Measurements from ENCODE around the gene OAF. TPM values are rescaled to one million over a fixed set of nuclear protein-coding genes. Genes with fewer than 3 reads are reported as not detected.
A peak's percentile ranks its signal among the peaks of the same experiment; 100 is the strongest.

Gene OAF
- total RNA-seq, 1 donor from 2014 or later: 6.3 TPM

GRCh38 chr11:120219938-120220746 lies 9.3 kb downstream of the OAF start:
- peak; percentile 13 for DNase-seq (ENCODE audit: low read depth)

DNA sequence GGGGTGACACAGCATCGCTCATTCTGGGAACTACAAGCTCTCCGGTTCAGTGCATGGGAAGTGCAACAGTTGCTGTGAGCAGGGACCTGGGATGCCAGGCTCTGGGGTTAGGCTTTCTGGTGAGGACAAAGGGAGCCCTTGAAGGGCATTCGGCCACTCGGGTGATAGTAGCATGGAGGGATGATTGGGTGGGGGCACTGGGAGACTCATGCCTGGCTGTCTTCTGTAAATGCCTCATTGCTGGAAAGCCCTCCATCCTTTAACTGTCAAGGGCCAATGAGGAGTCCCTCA lies 9.9 kb downstream of the OAF start:
- DNase-seq (ENCODE audit: low read depth): no peak

- DNase-seq (ENCODE audit: low read depth): no peak
These were observed 10.4 kb downstream of the OAF start for GRCh38 chr11:120221115-120221752.

- DNase-seq (ENCODE audit: low read depth): no peak
These were observed 12.1 kb downstream of the OAF start for GRCh38 chr11:120222916-120223315.

DNA sequence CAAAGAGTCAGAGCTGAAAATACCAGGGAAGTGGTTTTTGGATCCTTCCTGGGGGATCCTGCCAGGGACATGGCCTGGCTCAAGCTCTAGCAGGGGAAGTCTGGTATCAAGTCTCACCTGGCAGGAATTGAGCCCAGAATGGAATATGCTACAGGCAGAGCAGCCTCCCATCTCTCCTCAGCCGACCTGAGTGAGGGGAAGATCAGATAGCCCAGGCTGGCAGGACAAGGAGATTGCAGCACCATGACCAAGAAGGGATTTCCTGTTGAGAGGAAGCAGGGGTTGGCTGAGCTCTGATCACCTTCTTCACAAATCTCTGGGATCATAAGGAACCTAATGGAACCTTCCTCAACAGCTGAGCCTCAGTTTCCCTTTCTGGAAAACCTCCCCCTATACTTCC lies 13.0 kb downstream of the OAF start:
- no peak for DNase-seq (ENCODE audit: low read depth)

GRCh38 chr11:120224361-120224760 lies 13.5 kb downstream of the OAF start:
- no peak for DNase-seq (ENCODE audit: low read depth)

DNA sequence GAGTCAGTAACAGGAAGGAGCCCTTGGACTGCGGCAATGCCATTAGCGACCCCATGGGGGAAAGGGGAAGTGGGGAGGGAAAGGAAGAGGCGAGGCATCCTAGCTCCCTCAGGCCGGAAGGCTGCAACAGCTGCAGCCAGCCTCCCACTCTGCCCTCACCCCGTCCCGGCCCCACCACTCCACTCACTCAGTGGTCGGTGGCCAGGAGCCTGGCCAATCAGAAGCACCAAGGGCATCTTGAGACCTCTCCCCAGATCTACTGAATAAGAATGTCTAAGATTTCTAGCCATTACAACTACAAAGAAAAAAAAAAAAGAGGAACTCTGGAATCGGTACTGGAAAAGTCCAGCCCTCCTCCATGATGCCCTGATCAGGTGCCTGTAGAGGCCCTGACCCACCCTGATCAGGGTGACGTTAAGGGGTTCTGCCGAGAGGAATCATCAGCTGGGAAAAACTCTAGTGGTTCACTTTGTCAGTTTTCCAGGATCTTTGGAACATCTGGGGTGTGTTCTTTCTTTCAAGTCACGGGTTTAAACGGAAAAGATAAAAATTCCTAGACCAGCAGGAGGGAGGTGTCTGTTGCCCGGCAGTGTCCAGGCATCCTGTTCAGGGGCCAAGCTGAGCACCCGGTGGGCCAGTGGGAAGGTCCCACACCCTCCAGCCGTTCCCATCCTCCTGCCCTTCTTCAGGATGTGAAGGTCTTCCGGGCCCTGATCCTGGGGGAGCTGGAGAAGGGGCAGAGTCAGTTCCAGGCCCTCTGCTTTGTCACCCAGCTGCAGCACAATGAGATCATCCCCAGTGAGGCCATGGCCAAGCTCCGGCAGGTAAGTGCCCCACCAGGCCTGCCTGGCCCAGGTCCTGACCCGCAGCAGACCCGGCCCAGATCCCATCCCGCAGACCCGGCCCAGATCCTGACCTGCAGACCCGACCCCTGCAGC lies 14.4 kb downstream of the OAF start:
- DNase-seq (ENCODE audit: low read depth): peak; percentile 18

DNA sequence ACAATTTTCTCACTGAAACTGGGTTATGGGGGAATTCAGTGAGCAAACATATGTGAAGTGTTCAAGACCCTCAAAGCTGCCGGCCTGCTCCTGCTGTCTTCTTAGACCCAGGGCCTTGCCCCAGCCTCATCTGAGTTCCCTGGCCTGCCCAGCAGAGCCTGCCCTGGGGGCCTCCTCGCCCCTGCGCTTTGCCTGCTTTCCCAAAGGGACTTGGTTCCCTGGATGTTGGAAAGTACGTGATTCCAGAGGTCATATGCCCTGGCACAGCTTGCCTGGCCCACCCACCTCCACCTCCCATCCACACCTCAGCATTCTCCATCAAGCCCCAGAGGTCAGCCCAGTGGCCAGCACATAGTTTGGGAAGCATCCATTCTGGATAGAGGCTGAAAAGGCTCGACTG lies 15.4 kb downstream of the OAF start:
- no peak for DNase-seq (ENCODE audit: low read depth)

GRCh38 chr11:120226714-120227113 lies 15.9 kb downstream of the OAF start:
- no peak for DNase-seq (ENCODE audit: low read depth)

- no peak for DNase-seq (ENCODE audit: low read depth)
These were observed 16.5 kb downstream of the OAF start for GRCh38 chr11:120227228-120227852.

- peak; percentile 24 for DNase-seq (ENCODE audit: low read depth)
These were observed 18.1 kb downstream of the OAF start for GRCh38 chr11:120228794-120229384.

- peak; percentile 44 for DNase-seq (ENCODE audit: low read depth)
These were observed 18.9 kb downstream of the OAF start for GRCh38 chr11:120229451-120230424.

GRCh38 chr11:120230433-120231071 lies 19.7 kb downstream of the OAF start:
- DNase-seq (ENCODE audit: low read depth): no peak

- DNase-seq (ENCODE audit: low read depth): no peak
These were observed 21.1 kb downstream of the OAF start for GRCh38 chr11:120231963-120232362.

GRCh38 chr11:120233207-120233803 lies 22.5 kb downstream of the OAF start:
- DNase-seq (ENCODE audit: low read depth): no peak

DNA sequence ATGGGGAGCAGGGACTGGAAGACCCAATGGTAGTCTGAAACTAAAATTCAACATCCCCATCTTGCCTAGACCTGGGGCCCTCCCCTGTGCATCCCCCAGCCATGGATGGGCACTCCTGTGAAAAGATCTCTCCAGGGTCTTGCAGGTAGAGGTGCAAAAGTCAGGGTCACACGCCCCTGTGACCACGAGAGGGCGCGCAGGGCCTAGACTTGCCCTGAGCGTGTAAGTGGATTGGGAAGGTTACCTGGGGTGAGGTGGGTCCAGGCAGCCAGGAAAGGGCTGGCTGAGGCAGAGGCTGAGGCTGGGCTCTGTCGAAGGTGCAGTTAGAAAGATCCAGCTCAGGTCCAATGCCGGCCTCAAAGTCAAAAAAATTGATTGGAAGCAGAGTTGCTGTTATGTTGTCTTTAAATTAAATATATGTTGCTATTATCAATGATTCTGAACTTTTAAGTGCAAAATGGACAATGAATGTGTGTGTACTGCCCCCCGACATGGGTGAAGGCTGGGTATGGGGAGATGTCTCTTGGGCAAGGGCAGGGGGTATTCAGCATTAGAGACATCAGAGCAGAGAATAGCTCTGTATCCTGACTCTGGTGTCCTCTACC lies 24.3 kb downstream of the OAF start:
- DNase-seq (ENCODE audit: low read depth): peak; percentile 57

- DNase-seq (ENCODE audit: low read depth): no peak
These were observed 25.6 kb downstream of the OAF start for GRCh38 chr11:120236169-120237107.
